HG02973 (cell line): ENCODE results near the gene KIF26A.
"Not testable (repeated sequence)": the region's sequence is repeated elsewhere in the genome, so short reads cannot be mapped to it uniquely, and the experiment has no call there.

Source experiments
- ATAC-seq: cut with Tn5 transposase; IDR thresholded peaks from one replicate; pipeline ENCODE4 v1.9.1; 2021; ENCODE audit warnings: moderate library complexity; ENCODE audit not compliant: unreplicated experiment

The KIF26A gene

GRCh38 chr14:104142946-104143470 lies 4.6 kb downstream of the KIF26A start:
- no peak for ATAC-seq

- no peak for ATAC-seq
Observed at GRCh38 chr14:104143521-104144452, 5.4 kb downstream of the KIF26A start.

- no peak for ATAC-seq
Observed at GRCh38 chr14:104144453-104144790, 6.0 kb downstream of the KIF26A start.

GRCh38 chr14:104144911-104145825 lies 6.8 kb downstream of the KIF26A start:
- ATAC-seq, result no peak

- no peak for ATAC-seq
Observed at GRCh38 chr14:104145826-104146601, 7.6 kb downstream of the KIF26A start.

- ATAC-seq, result no peak
Observed at GRCh38 chr14:104146651-104147345, 8.4 kb downstream of the KIF26A start.

- ATAC-seq, result no peak
Observed at GRCh38 chr14:104147346-104148125, 9.1 kb downstream of the KIF26A start.

- no peak for ATAC-seq
Observed at GRCh38 chr14:104148433-104149277, 10.3 kb downstream of the KIF26A start.

- ATAC-seq, result no peak
Observed at GRCh38 chr14:104149278-104149595, 10.8 kb downstream of the KIF26A start.

- no peak for ATAC-seq
Observed at GRCh38 chr14:104149617-104150135, 11.3 kb downstream of the KIF26A start.

GRCh38 chr14:104150136-104151025 lies 12.0 kb downstream of the KIF26A start:
- no peak for ATAC-seq

- ATAC-seq, result no peak
Observed at GRCh38 chr14:104151026-104151381, 12.6 kb downstream of the KIF26A start.

GRCh38 chr14:104151566-104152245 lies 13.3 kb downstream of the KIF26A start:
- no peak for ATAC-seq

- no peak for ATAC-seq
Observed at GRCh38 chr14:104152246-104152575, 13.8 kb downstream of the KIF26A start.

- no peak for ATAC-seq
Observed at GRCh38 chr14:104152686-104153393, 14.5 kb downstream of the KIF26A start.

- ATAC-seq, result not testable (repeated sequence)
Observed at GRCh38 chr14:104153394-104153755, 15.0 kb downstream of the KIF26A start.
